Measurements from ENCODE around the gene HHIPL1. TPM values are rescaled to one million over a fixed set of nuclear protein-coding genes. Genes with fewer than 3 reads are reported as not detected.

HHIPL1 gene
- total RNA-seq, 1 experiment from 2014 or later = 2.6 TPM

DNA sequence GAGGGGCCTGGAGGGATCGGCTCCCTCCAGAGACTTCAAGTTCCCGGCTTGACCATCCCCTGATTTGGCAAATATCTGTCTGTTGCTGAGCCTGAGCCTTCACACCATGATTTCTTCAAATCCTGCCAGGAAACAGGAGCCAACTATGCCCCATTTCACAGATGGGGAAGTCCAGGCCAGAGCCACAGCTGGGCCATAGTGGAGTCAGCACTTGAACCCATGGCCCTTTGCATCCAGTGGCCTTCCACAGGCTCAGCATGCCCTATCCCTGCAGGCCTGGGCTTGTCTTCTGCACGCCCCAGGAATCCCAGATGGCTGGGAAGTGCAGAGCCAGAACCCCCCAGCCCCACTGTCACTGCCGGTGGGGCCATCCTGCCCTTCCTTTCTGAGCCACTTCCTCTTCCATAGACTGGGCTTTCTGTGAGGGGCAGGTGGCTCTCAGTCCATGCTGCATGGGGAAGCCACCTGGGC lies 84.1 kb downstream of the HHIPL1 start:
- Histone ChIP-seq H3K4me2 (ENCODE audit: insufficient read depth, insufficient read length, low read length) (no peak overlapping the region), H2BK20ac (ENCODE audit: low read depth, low read length, poor library complexity, severe bottlenecking) (no peak overlapping the region), H2BK15ac (ENCODE audit: low read depth, low read length) (no peak overlapping the region), H4K20me1 (ENCODE audit: control insufficient read depth, insufficient read depth, insufficient read length) (no peaks in the 10 kb centered on the region), H3K4ac (ENCODE audit: low read depth, low read length) (no peak overlapping the region), H4K8ac (replicated peaks; ENCODE audit: insufficient read length, low read depth, low read length) (no peak overlapping the region), H3K18ac (ENCODE audit: insufficient read length, low read depth, low read length) (no peak overlapping the region), H3K4me1 (ENCODE audit: insufficient read depth, low read length) (no peaks in the 10 kb centered on the region), H2BK5ac (ENCODE audit: insufficient read length, low read length) (no peak overlapping the region), H3K27ac (ENCODE audit: insufficient read length, low read depth, low read length) (no peak overlapping the region), H3K23me2 (ENCODE audit: insufficient read length, low read depth, low read length, poor library complexity, severe bottlenecking) (peaks cover 4% of the 10 kb centered on the region), H3K9ac (ENCODE audit: extremely low read depth, insufficient read length, low read length) (no peak overlapping the region), H3T11ph (ENCODE audit: low read length) (no peak overlapping the region), H4K5ac (ENCODE audit: insufficient read length, low read depth, low read length) (no peak overlapping the region), H3K23ac (ENCODE audit: insufficient read length, low read depth, low read length) (no peak overlapping the region), H3K9me3 (ENCODE audit: control insufficient read depth, low read depth, low read length) (no peaks in the 10 kb centered on the region), H3K14ac (ENCODE audit: insufficient read depth, low read length) (no peak overlapping the region), H2BK120ac (ENCODE audit: low read depth, low read length, poor library complexity, severe bottlenecking) (no peak overlapping the region), H4K91ac (ENCODE audit: insufficient read length, low read depth, low read length) (no peak overlapping the region), H2AFZ (ENCODE audit: low read length) (no peak overlapping the region), H3K56ac (ENCODE audit: insufficient read length, low read depth, low read length) (no peak overlapping the region), H3K79me2 (ENCODE audit: insufficient read depth, low read length) (no peaks in the 10 kb centered on the region), H3K27me3 (ENCODE audit: insufficient read depth, low read length) (no peaks in the 10 kb centered on the region), H3K79me1 (ENCODE audit: insufficient read depth, low read depth, low read length, poor library complexity, severe bottlenecking) (no peaks in the 10 kb centered on the region), H2BK12ac (ENCODE audit: insufficient read length, low read depth, low read length) (no peak overlapping the region), H2AK5ac (ENCODE audit: insufficient read length, low read length) (no peak overlapping the region)
- H3K27ac Mint-ChIP-seq = no peak overlapping the region; a peak in 1 of 7 replicates
- H3K36me3 Mint-ChIP-seq (ENCODE audit: insufficient read depth in 1 of 3, low read depth in 3 of 3) = no peaks in the 10 kb centered on the region
- no CpG with 5 or more reads among the region's 4 CpGs for WGBS (ENCODE audit: extremely low coverage, insufficient read length, low lambda C conversion rate)
- no peaks in the 10 kb centered on the region; a peak in 1 of 5 replicates for H3K9me3 Mint-ChIP-seq
- peaks cover 5% of the 10 kb centered on the region; the same call in 1 of the 2 replicates for H3K27me3 Mint-ChIP-seq (ENCODE audit: low read depth)
- DNase-seq = no peak
- no peak for TF ChIP-seq CTCF (conservative IDR thresholded peaks at IDR 0.05)
- no peak overlapping the region; a peak in 1 of 5 replicates for H3K4me3 Mint-ChIP-seq
- H3K4me1 Mint-ChIP-seq = peaks cover 6 to 23% of the 10 kb centered on the region in 2 experiments

Other genes with a start within 250 kb of the HHIPL1 start
- 53.7 and 56.7 TPM in 2 replicates for gene SETD3, start 164.3 kb upstream of the HHIPL1 start, total RNA-seq (2021)
- 76.9 and 80.1 TPM in 2 replicates for gene CCNK, start 163.7 kb upstream of the HHIPL1 start, total RNA-seq (2021)
- 33.2 and 36.3 TPM in 2 replicates for gene CCDC85C, start 40.9 kb upstream of the HHIPL1 start, total RNA-seq (2021)
- gene CYP46A1, start 39.2 kb downstream of the HHIPL1 start, total RNA-seq (2021) = 0.59 and 0.75 TPM in 2 replicates
- gene EML1, start 148.3 kb downstream of the HHIPL1 start, total RNA-seq (2021) = 16.7 and 19.0 TPM in 2 replicates

All from H9 (cell line).